HG03460 (cell line): ENCODE data around the gene GRID2IP.

Source experiments
- ATAC-seq: cut with Tn5 transposase; IDR thresholded peaks from one replicate; pipeline ENCODE4 v1.9.1; 2021; ENCODE audit not compliant: unreplicated experiment

Gene GRID2IP

DNA sequence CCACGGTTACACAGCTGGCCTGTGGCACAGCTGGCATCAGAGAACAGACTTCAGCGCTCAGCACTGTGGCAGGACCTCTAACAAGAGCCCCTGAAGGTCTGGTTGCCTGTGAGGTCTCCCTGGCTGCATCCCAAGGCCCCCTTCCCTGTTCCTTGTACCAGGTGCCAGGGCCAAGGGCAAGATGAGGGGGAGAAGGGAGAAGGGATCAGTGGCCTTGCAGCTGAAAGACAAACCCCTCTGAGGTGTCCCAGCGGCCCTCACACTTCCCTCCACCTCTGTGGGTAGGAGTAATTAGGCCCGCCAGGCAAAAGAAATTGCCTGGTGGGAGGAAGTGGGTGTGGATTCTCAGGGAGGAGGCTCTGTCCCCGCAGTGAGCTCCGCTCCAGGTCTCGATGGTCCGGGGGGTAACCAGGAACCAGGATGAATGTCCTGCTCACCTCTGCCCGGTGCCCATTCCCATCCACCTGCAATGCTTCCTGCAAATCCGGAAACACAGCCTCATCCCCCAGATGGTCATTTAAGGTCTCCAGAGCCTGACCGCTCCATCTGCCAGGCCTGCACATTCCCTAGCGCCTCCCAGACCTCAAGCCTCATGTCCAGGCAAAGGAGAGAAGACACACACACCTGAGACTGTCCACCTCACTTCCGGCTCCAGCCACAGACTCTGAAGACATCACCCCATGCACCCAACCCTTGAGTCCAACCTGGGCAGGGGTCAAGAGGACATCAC lies 22.7 kb downstream of the GRID2IP start:
- ATAC-seq = no peak

DNA sequence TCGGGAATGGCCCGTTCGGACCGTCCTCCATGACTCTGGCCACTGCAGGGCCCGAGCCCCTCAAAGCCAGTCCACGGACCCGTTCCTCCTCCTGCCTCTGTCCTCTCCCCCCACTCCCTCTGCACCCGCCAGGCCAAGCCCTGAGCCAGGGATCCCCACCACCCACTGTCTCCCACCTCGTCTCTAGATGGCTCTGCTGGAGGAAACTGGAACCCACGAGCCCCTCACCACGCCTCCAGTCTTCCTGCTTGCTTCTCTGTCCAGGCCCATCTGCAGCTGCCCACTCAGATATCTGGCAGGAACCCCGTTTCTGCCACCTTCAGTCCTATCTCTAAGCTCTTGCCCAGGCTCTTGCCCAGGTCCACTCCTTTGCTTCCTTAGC lies 24.3 kb downstream of the GRID2IP start:
- ATAC-seq = no peak

DNA sequence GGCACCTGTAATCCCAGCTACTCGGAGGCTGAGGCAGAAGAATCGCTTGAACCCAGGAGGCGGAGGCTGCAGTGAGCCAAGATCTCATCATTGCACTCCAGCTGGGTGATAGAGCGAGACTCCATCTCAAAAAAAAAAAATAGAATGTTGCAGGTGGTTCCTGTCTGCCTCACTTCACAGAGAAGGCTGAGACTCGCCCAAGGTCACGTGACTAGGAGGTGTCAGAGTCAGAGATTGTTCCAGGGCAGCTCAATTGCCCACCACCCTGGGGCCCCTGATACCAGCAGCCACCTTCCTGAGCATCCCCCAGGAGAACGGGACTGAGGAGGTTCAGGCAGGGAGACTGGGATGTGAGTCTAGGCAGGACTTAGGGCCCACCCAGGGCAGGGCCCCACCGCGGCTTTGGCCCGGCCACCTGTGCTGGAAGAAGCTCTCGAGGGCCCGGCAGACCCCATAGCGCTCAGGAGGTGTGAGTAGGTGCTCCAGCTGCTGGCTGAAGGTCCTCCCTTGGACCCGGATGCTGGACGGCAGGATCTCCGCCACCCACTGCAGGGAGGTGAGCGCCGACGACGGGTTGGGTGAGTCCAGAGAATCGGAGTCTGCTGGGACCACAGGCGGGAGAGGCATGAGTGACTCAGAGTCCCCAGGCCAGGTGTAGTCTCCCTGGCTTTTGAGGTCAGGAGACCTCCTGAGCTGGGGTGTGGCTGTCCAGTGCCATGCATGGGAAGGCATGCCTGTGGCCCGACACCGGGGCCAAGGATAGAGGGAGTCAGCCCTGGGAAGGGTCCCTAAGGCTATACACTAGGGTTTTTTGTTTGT lies 30.9 kb downstream of the GRID2IP start:
- no peak for ATAC-seq

DNA sequence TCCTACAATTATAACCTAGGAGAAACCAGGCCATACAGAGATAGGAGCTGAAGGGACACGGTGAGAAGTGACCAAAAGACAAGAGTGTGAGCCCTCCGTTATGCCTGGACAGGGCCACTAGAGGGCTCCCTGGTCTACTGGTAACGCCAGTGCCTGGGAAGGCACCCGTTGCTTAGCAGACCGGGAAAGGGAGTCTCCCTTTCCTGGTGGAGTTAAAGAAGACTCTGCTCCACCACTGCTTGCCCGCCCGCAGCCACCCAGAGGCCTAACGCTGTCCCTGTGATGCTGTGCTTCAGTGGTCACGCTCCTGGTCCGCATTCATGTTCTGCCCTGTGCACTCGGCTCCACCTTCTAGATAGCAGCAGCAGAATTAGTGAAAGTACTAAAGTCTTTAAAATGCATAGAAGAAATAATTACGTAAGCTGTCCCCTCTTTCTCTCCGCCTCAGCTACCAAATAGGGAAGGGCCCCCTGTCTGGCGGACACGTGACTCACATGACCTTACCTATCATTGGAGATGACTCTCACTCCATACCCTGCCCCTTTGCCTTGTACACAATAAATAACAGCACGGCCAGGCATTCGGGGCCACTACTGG lies 34.8 kb downstream of the GRID2IP start:
- peak; percentile 52 for ATAC-seq

DNA sequence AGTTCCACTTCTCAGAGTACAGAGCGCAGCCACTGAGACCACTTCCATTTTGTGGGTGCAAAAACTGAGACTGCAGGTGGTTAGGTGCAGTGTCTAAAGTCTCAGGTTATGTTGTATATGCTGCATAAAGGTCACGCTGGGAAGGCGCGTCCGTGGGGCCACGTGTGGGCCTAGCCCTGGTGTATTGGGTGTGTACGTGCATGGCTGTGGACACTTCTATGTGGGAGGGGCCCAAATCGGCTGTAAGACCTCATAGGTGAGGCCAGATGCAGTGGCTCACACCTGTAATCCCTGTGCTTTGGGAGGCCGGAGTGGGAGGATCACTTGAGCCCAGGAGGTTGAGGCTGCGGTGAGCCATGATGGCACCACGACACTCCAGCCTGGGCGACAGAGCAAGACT lies 37.7 kb downstream of the GRID2IP start:
- ATAC-seq = no peak

DNA sequence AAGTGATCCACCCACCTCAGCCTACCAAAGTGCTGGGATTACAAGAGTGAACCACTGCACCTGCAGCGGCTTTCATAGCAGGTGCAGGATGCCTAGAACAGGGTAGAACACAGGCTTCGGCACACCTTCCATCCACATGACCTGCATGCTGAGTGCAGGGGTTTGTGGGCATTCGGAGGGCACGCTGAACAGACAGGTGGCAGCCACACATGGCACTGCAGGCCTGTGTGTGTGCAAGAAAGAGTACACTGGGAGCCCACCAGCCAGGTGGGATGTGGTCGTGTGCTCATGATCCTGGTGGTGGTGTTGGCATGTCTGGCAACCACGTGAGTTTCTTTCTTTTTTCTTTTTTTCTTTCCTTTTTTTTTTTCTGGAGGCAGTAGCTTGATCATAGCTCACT lies 38.4 kb downstream of the GRID2IP start:
- no peak for ATAC-seq

DNA sequence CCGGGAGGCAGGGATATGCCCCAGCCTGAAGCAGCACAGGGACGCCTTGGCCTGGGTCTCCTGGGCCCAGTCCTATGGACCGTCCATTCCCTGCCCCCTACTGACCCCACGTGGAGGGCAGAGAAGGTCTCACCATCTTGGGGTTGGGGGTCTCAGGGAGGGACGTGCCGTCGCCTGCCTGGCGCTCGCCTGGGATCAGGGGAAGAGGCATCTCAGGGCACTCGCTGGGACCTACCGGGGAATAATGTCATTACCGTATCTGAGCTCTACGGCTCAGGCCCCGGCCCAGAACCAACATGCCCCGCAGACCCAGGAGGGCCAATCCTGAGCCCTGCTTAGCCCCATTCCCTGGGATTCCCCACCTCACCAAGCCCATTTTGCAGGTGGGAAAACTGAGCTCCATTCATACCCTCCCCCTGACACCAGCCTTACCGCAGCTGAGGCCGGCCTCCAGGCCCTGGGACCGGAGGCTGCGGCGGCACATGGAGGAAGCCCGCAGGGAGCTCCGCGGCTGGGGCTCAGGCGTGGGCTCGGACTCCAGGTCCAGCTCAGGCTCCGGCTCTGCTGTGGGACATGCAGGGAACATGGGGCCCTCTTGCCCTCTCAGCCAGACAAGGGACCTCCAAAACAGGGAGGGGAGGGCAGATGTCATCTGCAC lies 40.7 kb downstream of the GRID2IP start:
- no peak for ATAC-seq

DNA sequence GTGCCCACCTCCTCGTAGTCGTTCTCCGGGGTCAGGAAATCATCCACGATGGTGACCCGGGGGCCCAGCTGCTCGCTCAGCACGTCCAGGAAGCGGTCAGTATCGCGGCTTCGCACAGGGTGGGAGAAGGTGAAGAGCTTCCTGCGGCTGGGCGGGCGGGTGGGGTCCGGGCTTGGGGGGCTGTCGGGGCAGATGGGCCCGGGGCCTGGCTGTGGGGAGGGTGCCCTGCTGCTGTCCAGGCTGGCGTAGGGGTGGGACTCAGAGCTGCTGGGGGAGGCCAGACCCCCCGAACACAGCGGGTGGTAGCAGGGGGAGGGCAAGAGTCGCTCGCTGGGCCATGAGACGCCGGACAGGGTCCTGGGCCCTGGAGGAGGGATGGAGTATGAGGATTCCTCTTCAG lies 42.3 kb downstream of the GRID2IP start:
- no peak for ATAC-seq

DNA sequence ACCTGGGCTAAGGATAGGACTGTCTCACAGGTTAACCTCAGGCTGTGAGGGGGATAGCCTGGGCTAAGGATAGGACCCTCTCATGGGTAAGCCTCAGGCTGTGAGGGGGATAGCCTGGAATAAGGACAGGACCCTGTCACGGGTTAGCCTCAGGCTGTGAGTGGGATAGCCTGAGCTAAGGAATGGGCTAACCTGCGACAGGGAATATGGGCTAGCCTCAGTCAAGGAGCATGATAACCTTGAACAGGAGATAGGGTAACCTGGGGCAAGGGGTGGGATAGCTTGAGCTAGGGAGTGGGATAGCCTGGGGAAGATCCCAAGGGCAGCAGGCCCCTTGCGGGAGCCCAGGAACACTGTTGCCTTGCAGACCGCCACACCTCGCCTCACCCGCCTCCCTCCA lies 42.7 kb downstream of the GRID2IP start:
- ATAC-seq = no peak

DNA sequence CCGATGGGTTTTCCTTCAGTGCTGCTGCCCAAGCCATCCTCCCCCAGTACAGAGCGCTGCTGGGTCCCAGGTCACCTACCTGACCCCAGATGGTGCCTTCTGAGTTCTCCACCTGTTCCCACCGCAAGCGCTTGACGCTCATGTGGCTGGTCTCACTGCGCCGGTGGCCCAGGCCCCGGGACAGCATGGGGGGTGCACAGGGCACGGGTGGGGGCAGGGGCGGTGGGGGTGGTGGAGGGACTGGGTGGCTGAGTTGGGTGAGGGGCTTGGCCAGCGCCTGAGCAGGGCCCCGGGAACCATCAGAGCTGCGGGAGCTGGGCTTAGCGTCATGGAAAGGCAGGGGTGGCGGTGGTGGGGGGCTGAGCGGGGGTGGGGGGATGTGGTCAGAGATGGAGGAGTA lies 43.4 kb downstream of the GRID2IP start:
- ATAC-seq = no peak

DNA sequence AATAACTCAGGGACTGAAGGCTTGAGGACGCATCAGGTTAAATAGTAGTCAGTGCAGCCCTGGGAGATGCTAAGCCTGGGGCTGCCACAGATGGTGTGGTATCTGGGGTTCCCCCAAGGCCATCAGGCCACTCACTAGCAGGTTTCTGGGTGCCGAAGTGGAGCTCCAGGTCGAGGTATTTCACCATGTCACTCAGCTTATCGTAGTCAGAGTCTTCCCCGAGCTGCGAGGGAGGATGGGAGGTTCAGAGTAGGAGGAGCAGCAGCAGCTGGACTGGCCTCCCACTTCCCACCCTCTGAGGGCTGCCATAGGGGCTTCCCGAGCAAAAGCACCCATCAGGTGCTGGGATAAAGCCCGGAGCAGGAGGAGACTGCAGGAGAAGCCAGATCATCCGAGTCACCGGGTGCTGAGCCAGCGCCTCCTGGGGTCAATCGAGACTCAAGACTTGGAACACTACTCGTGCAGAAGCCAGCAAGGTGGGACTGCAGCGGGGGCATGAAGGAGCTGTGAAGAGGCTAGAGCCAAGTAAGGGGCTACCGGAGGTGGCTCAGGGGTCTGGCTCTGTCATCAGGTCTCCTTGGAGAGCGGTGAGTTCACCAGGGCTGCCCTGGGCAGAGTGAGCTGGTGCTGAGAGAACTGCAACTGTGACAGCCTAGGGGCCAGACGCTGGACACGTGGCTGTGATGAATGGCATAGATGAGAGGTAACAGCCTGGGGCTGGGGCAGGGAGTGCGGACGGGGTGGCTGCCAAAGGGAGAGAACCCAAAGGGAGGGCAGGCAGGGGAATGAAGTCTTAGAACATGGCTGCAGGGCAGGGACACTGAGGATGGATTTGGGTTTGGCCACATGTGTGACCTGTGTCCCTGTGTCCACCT lies 45.3 kb downstream of the GRID2IP start:
- ATAC-seq = no peak

DNA sequence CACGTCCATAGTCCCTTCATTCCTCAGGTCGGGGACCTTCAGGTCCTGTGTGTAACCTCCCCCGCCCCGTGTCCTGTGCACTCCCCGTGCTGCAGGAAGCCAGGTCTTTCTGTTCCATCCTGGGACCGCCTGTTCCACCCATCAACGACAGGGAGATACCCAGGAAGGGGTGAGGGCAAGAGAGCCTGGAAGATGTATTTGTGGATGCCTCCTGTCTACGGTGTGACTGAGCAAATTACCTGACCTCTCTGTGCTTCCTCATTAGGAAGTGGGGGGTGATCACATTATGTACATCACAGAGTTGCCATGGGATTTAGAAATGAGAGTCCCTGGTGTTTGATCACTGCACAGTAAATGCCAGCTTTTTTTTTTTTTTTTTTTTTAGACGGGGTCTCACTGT lies 46.3 kb downstream of the GRID2IP start:
- ATAC-seq = no peak

DNA sequence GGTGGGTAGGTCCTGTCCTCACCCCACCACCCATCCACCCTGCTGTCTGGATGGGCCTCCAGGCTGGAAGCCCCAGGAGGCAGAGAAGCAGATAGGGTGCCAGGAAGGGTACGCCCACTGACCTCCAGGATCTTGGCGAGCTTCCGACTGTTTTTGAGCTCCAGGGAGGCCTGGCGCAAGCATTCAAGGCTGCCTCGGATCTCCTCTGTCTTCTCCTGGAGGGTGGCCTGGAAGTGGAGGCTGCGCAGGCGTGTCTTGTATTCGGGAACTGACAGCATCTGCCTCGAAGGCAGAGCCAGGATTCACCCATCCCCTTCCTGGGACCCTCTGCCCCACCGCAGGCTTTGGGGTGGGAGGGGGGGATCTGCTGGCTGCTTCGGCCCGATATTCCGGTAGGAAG lies 48.4 kb downstream of the GRID2IP start:
- no peak for ATAC-seq

DNA sequence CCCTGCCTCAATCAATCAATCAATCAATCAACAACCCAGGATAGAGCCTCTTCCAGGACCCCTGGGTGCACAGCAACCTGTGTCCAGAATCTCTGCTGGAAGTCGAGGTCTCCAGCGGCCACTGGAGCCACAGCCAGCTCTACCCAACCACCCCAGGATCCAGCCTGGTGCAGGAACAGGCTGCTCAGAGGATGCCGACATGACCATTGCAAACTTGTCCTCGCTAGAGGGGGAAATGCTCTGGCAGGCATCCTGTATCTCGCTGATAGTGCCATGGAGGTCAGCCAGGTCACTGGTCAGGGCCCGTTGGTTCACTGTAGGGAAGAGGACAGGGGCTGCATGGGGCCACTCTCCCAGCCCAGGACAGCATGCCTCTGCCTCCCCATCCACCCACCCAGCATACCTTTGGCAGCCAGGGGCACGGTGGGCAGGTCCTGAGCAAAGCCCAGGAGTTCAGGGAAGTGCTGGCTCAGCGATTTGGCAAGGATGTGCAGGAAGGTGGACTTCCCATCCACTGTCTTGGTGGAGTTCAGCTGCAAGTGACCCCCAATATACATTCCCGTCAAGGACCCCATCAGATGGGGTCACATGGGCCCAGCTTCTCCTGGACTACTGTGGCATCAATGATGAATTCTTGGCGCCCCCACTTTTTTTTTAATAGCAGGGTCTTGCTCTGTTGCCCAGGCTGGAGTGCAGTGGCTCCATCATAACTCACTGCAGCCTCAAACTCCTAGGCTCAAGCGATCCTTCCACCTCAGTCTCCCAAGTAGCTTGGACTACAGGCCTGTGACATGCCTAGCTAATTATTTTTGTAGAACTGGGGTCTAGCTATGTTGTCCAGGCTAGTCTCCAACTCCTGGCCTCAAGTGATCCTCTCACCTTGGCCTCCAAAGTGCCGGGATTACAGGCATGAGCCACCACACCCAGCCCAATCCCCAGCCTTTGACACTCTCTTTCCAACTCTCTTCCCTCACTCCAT lies 49.4 kb downstream of the GRID2IP start:
- ATAC-seq = no peak

DNA sequence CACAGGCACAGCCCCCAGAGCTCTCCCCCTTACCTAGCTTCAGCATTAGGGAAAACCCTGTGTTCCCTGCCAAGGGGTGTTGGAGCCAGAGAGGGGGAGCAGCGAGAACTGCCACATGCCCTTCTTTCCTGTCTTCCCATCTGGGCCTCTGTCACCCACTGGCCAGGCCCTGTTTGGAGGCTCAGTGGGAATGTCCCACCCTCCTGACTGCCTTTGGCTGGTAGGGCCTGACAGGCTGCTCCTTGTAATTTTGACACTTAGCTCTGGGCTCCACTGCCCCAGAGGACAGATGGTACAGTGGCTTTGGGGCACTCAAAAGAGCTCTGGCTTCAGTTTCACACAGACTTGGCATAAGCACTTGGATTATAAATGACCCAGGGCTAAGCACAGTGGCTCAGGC lies 50.6 kb downstream of the GRID2IP start:
- ATAC-seq = no peak

DNA sequence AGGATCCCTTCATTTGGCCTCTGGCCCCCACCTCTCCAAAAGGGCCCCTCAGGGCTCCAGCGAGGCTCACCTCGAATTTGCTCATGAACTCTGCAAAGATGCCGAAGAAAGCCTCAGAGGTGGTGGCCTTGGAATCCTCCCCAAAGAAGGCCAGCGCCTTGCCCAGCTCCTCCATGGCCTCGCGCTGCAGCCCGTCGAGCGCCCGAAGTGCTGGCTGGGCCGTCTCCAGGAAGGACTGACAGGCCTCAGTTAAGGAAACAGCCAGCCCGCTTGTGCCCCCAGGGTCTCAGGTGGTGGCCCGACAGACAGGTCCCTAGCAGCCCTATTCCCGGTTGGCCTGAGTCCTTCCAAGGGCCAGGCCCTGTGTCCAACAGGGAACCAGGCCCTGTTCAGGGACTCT lies 53.3 kb downstream of the GRID2IP start:
- ATAC-seq = no peak

DNA sequence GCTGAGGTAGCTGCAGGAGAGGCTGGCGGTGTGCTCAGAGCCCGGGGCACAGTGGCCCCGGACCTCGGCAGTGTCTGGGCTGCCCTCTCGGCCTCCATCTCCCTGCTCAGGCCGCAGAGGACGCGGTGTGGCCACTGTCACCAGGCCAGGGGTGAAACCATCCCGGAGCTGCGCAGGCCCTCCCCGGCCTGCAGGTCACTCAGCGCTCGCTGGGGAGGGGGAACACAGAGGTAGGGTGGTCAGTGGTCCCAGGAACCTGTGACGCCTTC lies 53.7 kb downstream of the GRID2IP start:
- no peak for ATAC-seq

DNA sequence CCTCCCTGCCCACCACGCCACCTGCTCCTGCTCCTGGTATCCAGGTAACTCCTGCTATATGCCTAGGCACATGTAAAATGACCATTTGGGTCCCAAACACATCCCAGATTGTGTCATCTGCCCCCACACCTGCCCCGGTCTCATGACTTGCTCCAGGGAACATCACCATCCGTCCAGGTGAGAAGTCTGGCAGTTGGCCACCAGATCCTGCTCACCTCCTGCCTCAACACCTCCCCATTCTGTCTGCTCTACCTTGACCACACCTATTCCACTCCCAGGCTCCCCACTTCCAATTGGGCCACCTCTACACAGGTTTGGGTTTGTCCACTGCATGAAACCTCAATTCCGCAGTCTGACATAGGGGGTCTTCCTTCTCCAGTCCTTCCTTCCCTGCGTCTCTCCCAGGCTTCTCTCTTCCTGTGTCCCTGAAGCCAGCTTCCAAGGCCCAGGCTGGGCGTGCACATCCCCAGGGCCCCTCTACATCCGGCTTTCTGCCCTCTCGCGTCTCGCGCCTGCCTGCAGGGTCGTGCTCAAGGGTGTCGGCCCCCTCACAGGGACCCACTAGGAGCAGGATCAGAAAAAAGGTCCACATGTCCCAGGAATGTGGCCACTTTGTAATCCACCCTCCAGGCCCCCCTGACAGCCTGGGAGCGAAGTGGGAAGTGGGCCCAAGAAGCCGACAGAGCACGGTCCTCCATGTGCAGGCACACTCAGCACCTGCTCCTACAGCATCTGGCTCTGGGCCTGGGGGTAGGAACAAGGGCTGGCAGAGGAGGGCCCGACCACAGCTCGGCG lies 54.2 kb downstream of the GRID2IP start:
- ATAC-seq = no peak
